PC-3 (cell line): ENCODE results near the gene ZSCAN9. TPM values are rescaled to one million over a fixed set of nuclear protein-coding genes. Genes with fewer than 3 reads are reported as not detected.

Source experiments
- ATAC-seq: fragments of 200-7000 bp; cut with Tn5 transposase; 2 replicates; pipeline ENCODE4 v1.9.1; 2020; ENCODE audit warnings: mild to moderate bottlenecking, moderate library complexity
- BruUV-seq: library from RNA; stranded (reverse); fragments of 400-500 nt; replicated peaks from 2 replicates; lab custom pipeline; 2021; lab: Mats Ljungman, UMichigan
- CTCF ChIA-PET: fragments of 300-600 bp; sonication (Branson Sonifier 250); formaldehyde crosslinking; loops from one replicate; lab custom pipeline; 2022; ENCODE audit warnings: antibody characterized with exemption; lab: Charles Lee
- POLR2A ChIA-PET: fragments of 300-600 bp; sonication (Branson Sonifier 250); formaldehyde crosslinking; loops from one replicate; lab custom pipeline; 2022; ENCODE audit warnings: antibody characterized with exemption; ENCODE audit not compliant: unreplicated experiment; lab: Charles Lee
- DNase-seq: peaks from one replicate; pipeline ENCODE4 v3.0.0-alpha.2; 2015
- H2AFZ ChIP-seq: fragments of 300-600 bp; sonication (generic); 2 replicates; pipeline ENCODE4 v1.6.0; 2016; ENCODE audit warnings: antibody characterized with exemption, low read length
- H3F3A ChIP-seq: fragments of 300-600 bp; sonication (generic); one replicate; pipeline ENCODE4 v1.6.0; 2017; ENCODE audit warnings: antibody characterized with exemption, low read length, control low read depth, mild to moderate bottlenecking; ENCODE audit not compliant: unreplicated experiment
- H3K27ac ChIP-seq: fragments of 300-600 bp; sonication (generic); 2 replicates; pipeline ENCODE4 v1.5.1; 2016; ENCODE audit warnings: mild to moderate bottlenecking, low read length
- H3K27me3 ChIP-seq: fragments of 300-600 bp; sonication (generic); 2 replicates; pipeline ENCODE4 v1.6.1; 2016; ENCODE audit warnings: low read length, mixed read lengths
- H3K36me3 ChIP-seq: fragments of 300-600 bp; sonication (generic); 2 replicates; pipeline ENCODE4 v1.6.1; 2016; ENCODE audit warnings: low read depth, mixed run types, low read length, mixed read lengths
- H3K4me1 ChIP-seq: fragments of 300-600 bp; sonication (generic); 2 replicates; pipeline ENCODE4 v1.5.1; 2016; ENCODE audit warnings: low read length; ENCODE audit not compliant: insufficient read depth
- H3K4me2 ChIP-seq: fragments of 300-600 bp; sonication (generic); 2 replicates; pipeline ENCODE4 v1.6.0; 2016; ENCODE audit warnings: low read length
- H3K4me3 ChIP-seq: fragments of 300-600 bp; sonication (generic); 2 replicates; pipeline ENCODE4 v1.5.1; 2016; ENCODE audit warnings: mild to moderate bottlenecking, low read length, mixed read lengths
- H3K79me2 ChIP-seq: fragments of 300-600 bp; sonication (generic); 2 replicates; pipeline ENCODE4 v1.6.1; 2017; ENCODE audit warnings: low read length, mixed read lengths
- H3K9ac ChIP-seq: fragments of 300-600 bp; sonication (generic); 2 replicates; pipeline ENCODE4 v1.6.0; 2016; ENCODE audit warnings: mild to moderate bottlenecking, low read length
- H3K9me2 ChIP-seq: fragments of 300-600 bp; sonication (generic); replicated peaks from 2 replicates; pipeline ENCODE4 v1.6.1; 2016; ENCODE audit warnings: mixed run types, low read length, mixed read lengths
- H3K9me3 ChIP-seq: fragments of 300-600 bp; sonication (generic); 2 replicates; pipeline ENCODE4 v1.6.1; 2016; ENCODE audit warnings: low read length, mixed read lengths
- H4K20me1 ChIP-seq: fragments of 300-600 bp; sonication (generic); 2 replicates; pipeline ENCODE4 v1.6.1; 2016; ENCODE audit warnings: low read length, mixed read lengths
- EZH2 ChIP-seq: fragments of 300-600 bp; sonication (generic); IDR thresholded peaks from one replicate; pipeline ENCODE4 v1.6.1; 2017; ENCODE audit warnings: antibody characterized with exemption, mild to moderate bottlenecking, low read length; ENCODE audit not compliant: unreplicated experiment
- EZH2phosphoT487 ChIP-seq: fragments of 300-600 bp; sonication (generic); IDR thresholded peaks from 2 replicates; pipeline ENCODE4 v1.6.1; 2018; ENCODE audit warnings: mild to moderate bottlenecking, antibody characterized with exemption, low read length, borderline replicate concordance
- intact Hi-C: fragments of 100-400 bp; cut with micrococcal nuclease; formaldehyde crosslinking; loops from 2 replicates; pipeline ENCODE4 v1.9.0; 2023
- total RNA-seq: library from RNA; depleted of rRNA; stranded (reverse); fragments of >200 nt; gene quantifications from 2 replicates; pipeline ENCODE4 v1.2.3, GENCODE V29; 2014
- TF ChIP-seq, protein P1 (sequence below): fragments of 300-600 bp; sonication (generic); conservative IDR thresholded peaks from 2 replicates; pipeline ENCODE4 v1.5.1; 2017; ENCODE audit warnings: antibody characterized with exemption, low read depth, mild to moderate bottlenecking, low read length

The ZSCAN9 gene
- total RNA-seq, 1 experiment from 2014 or later: 10.8 TPM

DNA sequence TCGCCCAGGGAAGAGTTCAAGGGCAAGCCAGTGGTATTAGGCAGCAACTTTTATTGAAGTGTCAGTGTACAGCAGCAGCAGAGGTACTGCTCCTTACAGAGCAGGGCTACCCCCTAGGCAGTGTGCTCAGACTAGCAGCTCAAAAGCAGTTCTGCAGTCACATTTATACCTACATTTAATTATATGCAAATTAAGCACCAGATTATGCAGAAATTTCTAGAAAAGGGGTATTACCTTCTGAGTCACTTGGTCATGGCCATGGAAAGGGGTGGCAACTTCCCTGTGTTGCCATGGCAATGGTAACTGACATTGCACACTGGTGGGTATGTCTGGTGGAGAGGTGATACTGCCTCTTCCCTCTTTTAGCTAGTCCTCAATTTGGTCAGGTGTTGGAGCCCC, 29.0 kb downstream of the ZSCAN9 start:
- no TSS peak for BruUV-seq
- no peak for TF ChIP-seq EZH2
- TF ChIP-seq EZH2phosphoT487: no peak
- TF ChIP-seq, protein P1, sequence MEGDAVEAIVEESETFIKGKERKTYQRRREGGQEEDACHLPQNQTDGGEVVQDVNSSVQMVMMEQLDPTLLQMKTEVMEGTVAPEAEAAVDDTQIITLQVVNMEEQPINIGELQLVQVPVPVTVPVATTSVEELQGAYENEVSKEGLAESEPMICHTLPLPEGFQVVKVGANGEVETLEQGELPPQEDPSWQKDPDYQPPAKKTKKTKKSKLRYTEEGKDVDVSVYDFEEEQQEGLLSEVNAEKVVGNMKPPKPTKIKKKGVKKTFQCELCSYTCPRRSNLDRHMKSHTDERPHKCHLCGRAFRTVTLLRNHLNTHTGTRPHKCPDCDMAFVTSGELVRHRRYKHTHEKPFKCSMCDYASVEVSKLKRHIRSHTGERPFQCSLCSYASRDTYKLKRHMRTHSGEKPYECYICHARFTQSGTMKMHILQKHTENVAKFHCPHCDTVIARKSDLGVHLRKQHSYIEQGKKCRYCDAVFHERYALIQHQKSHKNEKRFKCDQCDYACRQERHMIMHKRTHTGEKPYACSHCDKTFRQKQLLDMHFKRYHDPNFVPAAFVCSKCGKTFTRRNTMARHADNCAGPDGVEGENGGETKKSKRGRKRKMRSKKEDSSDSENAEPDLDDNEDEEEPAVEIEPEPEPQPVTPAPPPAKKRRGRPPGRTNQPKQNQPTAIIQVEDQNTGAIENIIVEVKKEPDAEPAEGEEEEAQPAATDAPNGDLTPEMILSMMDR: no peak
- CTCF ChIA-PET: no interaction called here
- DNase-seq (no peak), ATAC-seq (no peak)
- Histone ChIP-seq H4K20me1 (no peaks in the 10 kb centered on the region), H2AFZ (no peak overlapping the region), H3K4me2 (no peak overlapping the region), H3K9me3 (no peaks in the 10 kb centered on the region), H3F3A (no peaks in the 10 kb centered on the region), H3K9me2 (no peaks in the 10 kb centered on the region), H3K79me2 (peaks cover 19% of the 10 kb centered on the region), H3K9ac (no peak overlapping the region), H3K27me3 (no peaks in the 10 kb centered on the region), H3K27ac (no peak overlapping the region), H3K36me3 (no peaks in the 10 kb centered on the region), H3K4me1 (peaks cover 12% of the 10 kb centered on the region), H3K4me3 (no peak overlapping the region)
- POLR2A ChIA-PET: no interaction called here
- intact Hi-C loops: no loop called here

- Histone ChIP-seq H3F3A (no peaks in the 10 kb centered on the region), H3K4me2 (no peak overlapping the region), H3K27ac (no peak overlapping the region), H3K4me1 (peaks cover 6% of the 10 kb centered on the region; the same call in 1 of the 2 replicates), H3K9me2 (no peaks in the 10 kb centered on the region), H3K9me3 (no peaks in the 10 kb centered on the region), H3K36me3 (no peaks in the 10 kb centered on the region), H3K27me3 (no peaks in the 10 kb centered on the region), H4K20me1 (no peaks in the 10 kb centered on the region), H3K4me3 (no peak overlapping the region), H3K9ac (no peak overlapping the region), H2AFZ (no peak overlapping the region), H3K79me2 (peaks cover under 1% of the 10 kb centered on the region; the same call in 1 of the 2 replicates)
- ChIA-PET POLR2A (no interaction called here), CTCF (no interaction called here)
- no peak for DNase-seq
- intact Hi-C loops: no loop called here
- BruUV-seq: no TSS peak
- TF ChIP-seq EZH2 (no peak), EZH2phosphoT487 (no peak)
- TF ChIP-seq, protein P1: no peak
- no peak for ATAC-seq
Observed at GRCh38 chr6:28257042-28257441, 32.0 kb downstream of the ZSCAN9 start.

DNA sequence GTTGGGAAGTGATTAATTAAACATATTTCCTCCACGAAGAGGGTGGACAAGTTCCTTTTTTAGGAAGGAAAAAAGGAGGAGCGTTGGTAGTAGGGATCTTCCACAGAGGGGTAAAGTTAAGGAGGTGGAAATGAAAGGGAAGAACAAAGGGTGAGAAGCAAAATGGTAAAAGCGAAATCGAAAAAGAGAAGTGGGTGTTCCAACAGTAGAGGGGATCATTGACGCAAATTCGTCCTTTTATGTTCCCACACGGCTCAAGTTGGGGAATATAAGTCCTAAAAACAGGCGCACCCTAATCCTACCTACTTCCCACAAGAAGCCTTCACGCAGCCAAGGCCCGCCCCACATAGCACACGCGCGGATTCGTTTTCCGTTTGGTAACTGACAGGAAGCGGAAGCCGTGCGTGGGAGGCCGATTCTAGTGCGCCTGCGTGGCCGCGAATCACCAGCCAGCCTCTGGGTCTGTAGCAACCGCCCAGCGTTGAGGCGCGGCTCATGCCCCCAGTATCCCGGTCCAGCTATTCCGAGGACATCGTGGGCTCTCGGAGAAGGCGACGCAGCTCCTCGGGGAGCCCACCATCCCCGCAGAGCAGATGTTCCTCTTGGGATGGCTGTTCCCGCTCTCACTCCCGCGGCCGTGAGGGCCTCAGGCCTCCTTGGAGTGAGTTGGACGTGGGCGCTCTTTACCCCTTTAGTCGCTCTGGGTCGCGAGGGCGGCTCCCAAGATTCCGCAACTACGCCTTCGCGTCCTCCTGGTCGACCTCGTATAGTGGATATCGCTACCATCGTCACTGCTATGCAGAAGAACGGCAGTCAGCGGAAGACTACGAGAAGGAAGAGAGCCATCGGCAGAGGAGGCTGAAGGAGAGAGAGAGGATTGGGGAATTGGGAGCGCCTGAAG, 34.1 kb downstream of the ZSCAN9 start, which contains the start of gene NKAPL:
TSS of gene NKAPL (plus strand) at position 421 of the 901 bp plus-strand sequence. CDS start at position 496, 75 bp downstream.
- BruUV-seq: no TSS peak
- no peak for TF ChIP-seq EZH2
- no peak for TF ChIP-seq EZH2phosphoT487
- TF ChIP-seq, protein P1: no peak
- intact Hi-C loops: no loop called here
- ChIA-PET CTCF (no interaction called here), POLR2A (no interaction called here)
- Histone ChIP-seq H3K4me3 (no peak within 1 kb of the TSS), H3F3A (no peaks in the 10 kb centered on the region), H3K4me2 (no peak within 1 kb of the TSS), H3K4me1 (no peaks in the 10 kb centered on the region), H3K9ac (no peak within 1 kb of the TSS), H3K9me3 (no peaks in the 10 kb centered on the region), H3K27me3 (no peaks in the 10 kb centered on the region), H3K79me2 (no peaks in the 10 kb centered on the region), H3K36me3 (no peaks in the 10 kb centered on the region), H3K9me2 (no peaks in the 10 kb centered on the region), H3K27ac (no peak within 1 kb of the TSS), H2AFZ (no peak within 1 kb of the TSS), H4K20me1 (no peaks in the 10 kb centered on the region)
- ATAC-seq (no peak), DNase-seq (no peak)
